Retinal pigment epithelial cell (primary cell): ENCODE data around the gene MUC6.
"Not testable (repeated sequence)": the region's sequence is repeated elsewhere in the genome, so short reads cannot be mapped to it uniquely, and the experiment has no call there.

ENCODE experiments used
- DNase-seq: peaks from one replicate; pipeline ENCODE4 v3.0.0-alpha.2; 2010; ENCODE audit warnings: low read depth
- H3K4me3 ChIP-seq: 2 replicates; pipeline ENCODE4 v1.5.1; 2011; ENCODE audit warnings: mild to moderate bottlenecking, low read length, control low read depth, moderate library complexity
- TF ChIP-seq, protein P1 (sequence below): conservative IDR thresholded peaks from 2 replicates; pipeline ENCODE4 v1.5.1; 2011; ENCODE audit warnings: low read depth, low read length, control low read depth, inconsistent platforms

The MUC6 gene

DNA sequence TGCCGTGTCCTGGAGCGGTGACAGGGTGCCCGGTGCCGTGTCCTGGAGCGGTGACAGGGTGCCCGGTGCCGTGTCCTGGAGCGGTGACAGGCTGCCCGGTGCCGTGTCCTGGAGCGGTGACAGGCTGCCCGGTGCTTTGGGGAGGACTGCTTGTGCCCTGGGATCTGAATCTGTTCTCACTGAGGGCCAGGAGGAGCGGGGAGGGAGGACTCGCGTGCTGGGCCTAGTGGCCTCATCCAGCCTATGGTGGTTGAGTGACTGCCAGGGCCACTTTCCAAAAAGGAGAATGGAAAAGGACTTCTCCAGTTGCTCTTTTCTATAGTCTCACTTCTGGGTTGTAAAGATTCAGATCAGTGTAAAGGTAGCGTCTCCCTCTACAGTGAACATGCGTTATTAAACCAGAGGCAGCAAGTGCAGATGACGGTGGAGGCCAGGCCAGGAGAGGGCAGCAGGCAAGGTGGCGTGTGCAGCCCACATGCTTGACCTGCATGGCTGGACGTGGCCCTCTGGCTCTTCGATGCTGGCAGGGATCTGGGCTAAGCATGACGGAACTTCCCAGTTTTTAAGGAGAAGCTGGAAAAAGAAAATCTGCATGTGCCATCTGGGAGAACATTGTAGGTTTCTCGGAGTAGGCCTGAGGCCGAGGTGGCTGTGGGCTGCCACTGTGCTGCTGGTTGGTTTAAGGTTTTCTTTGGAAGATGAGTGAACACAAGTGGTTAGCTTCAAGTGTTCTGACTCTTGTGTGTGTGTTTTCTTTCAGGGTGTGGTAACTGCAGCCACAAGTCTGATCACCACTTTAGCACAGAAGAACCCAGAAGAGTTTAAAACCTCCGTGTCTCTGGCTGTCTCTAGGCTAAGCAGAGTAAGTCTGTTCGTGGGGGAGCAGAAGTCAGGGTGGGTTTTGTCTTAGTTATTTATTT is 55.8 kb downstream of the MUC6 start:
- TF ChIP-seq, protein P1, sequence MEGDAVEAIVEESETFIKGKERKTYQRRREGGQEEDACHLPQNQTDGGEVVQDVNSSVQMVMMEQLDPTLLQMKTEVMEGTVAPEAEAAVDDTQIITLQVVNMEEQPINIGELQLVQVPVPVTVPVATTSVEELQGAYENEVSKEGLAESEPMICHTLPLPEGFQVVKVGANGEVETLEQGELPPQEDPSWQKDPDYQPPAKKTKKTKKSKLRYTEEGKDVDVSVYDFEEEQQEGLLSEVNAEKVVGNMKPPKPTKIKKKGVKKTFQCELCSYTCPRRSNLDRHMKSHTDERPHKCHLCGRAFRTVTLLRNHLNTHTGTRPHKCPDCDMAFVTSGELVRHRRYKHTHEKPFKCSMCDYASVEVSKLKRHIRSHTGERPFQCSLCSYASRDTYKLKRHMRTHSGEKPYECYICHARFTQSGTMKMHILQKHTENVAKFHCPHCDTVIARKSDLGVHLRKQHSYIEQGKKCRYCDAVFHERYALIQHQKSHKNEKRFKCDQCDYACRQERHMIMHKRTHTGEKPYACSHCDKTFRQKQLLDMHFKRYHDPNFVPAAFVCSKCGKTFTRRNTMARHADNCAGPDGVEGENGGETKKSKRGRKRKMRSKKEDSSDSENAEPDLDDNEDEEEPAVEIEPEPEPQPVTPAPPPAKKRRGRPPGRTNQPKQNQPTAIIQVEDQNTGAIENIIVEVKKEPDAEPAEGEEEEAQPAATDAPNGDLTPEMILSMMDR = no peak
- DNase-seq = no peak
- no peak overlapping the region for H3K4me3 ChIP-seq

DNA sequence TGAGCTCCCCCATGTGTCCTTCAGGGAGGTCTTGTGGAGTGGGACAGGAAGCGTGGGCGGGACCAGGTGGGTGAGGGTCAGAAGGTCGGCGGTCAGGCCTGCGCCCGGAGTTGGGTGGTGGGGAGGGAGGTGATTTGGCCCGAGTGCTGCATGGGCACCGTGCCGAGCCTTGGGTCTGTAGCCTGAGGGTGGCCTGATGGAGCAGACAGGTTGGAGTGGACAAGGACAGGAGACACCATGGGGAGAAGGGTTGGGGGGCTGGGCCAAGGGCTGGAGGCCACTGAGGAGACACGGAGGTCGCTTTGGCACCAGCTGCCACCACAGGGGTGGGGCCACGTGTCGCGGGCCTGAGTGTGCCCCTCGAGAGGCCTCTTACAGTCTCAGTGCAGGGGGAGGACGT is 57.7 kb downstream of the MUC6 start:
- no peak overlapping the region for H3K4me3 ChIP-seq
- no peak for DNase-seq
- TF ChIP-seq, protein P1 = no peak

DNA sequence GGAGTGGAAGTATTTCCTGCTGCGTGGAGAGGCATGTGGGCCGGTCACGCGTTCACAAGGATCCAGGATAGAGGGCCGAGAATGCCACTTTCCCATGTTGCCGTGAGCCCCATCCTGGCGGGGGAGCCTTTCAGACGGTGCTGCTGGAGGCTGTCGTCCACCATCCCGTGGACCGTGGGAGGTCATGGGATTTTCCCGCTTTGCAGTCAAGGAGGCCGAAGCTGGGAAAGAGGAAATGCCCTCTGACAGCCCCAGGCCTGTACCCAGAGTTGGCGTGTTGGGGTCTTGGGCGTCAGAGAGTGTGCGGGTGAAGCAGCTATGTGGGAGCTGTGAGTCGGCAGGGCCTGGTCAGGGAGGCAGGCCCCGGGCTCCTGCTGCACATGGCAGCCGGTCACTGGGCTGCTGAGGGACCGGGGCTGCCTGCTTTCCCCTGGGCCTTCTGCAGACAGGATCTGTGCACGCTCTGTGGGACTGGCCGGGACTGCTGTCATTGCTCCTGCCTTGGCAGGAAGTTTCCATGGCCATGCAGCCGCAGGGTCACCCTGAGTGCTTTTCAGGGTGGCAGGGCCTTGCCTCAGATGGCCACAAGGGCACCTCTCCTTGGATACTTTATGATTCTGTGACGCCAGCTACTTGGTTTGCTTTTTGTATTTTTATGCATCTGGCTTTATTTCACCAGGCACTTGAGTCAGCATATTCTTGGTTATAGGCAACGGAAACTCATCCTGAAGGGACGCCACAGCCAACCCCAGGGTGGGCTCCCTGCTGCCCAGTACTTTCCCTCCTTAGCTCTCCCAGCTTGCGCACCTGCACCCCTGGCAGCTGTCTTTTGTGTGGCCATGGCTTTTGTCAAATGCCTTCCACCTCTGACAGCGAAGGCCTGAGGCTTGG is 58.4 kb downstream of the MUC6 start:
- TF ChIP-seq, protein P1 = no peak
- DNase-seq = no peak
- no peak overlapping the region for H3K4me3 ChIP-seq

DNA sequence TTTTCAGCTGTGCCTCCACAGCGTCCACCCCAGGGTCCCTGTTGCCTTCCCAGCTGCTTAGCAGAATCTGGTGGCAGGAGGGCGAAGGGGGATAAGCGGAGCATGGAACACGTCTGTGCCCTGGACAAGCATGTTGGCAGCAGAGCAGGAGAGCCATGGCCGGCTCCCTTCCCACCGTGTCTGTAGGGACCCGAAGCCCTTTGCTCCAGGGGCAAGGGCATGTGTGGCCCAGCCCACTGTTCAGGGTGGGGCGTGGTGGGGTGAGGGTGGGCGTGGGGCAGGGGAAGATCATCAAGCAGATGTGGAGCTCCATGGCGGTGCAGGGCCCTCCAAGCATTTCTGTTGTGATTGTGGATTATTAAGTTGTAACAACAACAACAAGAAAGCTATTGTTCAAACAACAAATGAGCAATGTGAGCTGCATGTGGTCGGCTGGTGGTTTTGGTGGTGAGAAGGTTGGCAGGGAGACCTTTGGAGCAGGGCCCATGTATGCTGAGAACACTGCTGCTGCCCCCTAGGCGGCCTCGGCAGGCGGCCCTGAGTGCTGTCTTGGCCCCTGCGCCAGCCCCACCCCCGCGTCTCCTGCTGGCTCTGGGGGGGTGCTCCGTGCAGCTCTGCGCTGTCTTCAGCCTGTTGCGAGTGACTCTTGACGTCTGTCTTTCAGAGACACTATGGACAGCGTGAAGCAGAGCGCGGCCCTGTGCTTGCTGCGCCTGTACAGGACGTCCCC is 59.9 kb downstream of the MUC6 start:
- DNase-seq = no peak
- TF ChIP-seq, protein P1 = peak; percentile 35

DNA sequence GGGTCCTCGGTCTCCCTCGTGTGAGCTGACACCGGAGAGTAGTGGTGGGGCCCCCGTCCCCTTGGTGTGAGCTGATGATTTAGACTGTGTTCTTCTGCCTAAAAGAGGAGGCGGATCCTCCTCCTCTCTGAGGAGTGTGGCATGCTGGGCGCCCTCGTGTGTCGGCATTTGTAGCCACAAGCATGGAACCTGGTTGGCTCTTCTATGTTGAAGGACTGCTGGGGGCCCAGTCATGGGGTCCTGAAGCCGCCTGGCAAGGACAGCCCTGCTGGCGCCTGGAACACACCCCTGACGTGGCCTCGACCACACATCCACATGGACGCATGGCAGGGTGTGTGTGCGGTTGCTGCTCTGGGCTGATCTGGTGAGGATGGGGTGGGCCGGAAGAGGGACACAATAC is 60.7 kb downstream of the MUC6 start:
- H3K4me3 ChIP-seq = no peak overlapping the region
- no peak for DNase-seq
- TF ChIP-seq, protein P1 = peak; percentile 52

More for the DNA sequence above, 59.9 kb downstream of the MUC6 start:
- no peak overlapping the region for H3K4me3 ChIP-seq

DNA sequence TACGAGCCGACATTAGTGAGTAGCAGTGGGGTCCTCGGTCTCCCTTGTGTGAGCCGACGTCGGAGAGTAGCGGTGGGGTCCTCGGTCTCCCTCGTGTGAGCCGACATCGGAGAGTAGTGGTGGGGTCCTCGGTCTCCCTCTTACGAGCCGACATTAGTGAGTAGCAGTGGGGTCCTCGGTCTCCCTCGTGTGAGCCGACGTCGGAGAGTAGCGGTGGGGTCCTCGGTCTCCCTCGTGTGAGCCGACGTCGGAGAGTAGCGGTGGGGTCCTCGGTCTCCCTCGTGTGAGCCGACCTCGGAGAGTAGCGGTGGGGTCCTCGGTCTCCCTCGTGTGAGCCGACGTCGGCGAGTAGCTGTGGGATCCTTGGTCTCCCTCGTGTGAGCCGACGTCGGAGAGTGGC is 61.1 kb downstream of the MUC6 start:
- not testable (repeated sequence) for H3K4me3 ChIP-seq, DNase-seq

DNA sequence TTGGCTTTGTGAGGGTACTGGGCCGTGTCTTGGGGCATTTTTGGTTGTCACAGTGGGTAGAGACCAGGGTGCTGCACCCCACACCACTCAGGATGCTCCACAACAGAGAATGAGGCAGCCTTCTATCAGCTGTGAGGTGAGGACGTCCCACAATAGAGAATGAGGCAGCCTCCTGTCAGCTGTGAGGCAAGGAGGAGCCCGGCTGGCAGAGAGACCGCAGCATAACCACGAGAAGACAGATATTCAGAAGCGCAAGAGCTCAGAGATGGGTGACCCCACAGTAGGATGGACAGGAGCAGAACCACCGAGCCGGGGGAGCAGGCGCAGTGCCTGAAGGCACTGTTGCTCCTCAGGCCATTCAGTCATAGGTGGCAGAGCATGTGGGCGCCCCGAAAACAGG is 63.3 kb downstream of the MUC6 start:
- TF ChIP-seq, protein P1 = no peak
- DNase-seq = no peak
- no peak overlapping the region for H3K4me3 ChIP-seq
